Measurements from ENCODE around the gene TSHR.

TSHR gene

GRCh38 chr14:81162941-81163340 is 207.5 kb downstream of the TSHR start:
- TF ChIP-seq ZNF70 (CRISPR knock-in tag; IDR thresholded peaks at IDR 0.05) = no peak
- TF ChIP-seq CSDC2 (CRISPR knock-in tag; IDR thresholded peaks at IDR 0.05) = no peak
- no peak for TF ChIP-seq OSR1 (CRISPR knock-in tag; IDR thresholded peaks at IDR 0.05)
- no peak for TF ChIP-seq RARB (CRISPR knock-in tag; IDR thresholded peaks at IDR 0.05)
- ATAC-seq = no peak

DNA sequence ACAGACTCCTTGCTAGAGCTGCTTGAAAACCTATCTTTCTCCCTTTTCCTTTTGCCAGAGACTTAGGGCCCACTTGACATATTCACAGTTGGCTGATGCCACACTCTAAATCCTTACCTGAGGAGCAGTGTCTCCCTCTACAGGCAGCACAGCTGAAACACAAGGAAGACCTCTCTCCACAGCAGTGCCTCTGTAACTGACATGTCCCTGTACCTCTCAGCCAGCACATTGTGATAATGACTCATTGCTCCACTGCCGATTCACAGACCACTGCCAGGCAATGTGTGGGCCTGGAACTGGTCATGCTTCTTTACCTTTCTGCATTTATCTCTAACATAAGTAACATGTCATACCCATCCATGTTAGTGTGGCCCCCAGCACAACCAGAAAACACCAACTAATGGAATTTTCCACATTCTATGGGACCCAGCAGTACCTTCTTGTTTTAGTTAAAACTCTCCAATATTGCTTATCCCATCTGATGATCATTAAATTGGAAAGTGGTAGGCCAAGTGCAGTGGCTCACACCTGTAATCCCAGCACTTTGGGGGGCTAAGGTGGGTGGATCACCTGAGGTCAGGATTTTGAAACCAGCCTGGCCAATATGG is 208.8 kb downstream of the TSHR start:
- no peak for TF ChIP-seq ZC3H10 (CRISPR knock-in tag; IDR thresholded peaks at IDR 0.05)
- no peak for TF ChIP-seq SNAI2 (CRISPR knock-in tag; IDR thresholded peaks at IDR 0.05)
- TF ChIP-seq ZNF70 (CRISPR knock-in tag; IDR thresholded peaks at IDR 0.05) = no peak
- no peak for TF ChIP-seq ZNF565 (CRISPR knock-in tag; conservative IDR thresholded peaks at IDR 0.05; ENCODE audit: low read depth)
- TF ChIP-seq ARNTL (CRISPR knock-in tag; IDR thresholded peaks at IDR 0.05; ENCODE audit: borderline replicate concordance, low read depth) = no peak
- no peak for TF ChIP-seq BACH2 (CRISPR knock-in tag; IDR thresholded peaks at IDR 0.05; ENCODE audit: borderline replicate concordance)
- TF ChIP-seq ZNF8 (CRISPR knock-in tag; IDR thresholded peaks at IDR 0.05) = no peak
- TF ChIP-seq CSRNP3 (CRISPR knock-in tag; IDR thresholded peaks at IDR 0.05) = no peak
- TF ChIP-seq ISL1 (CRISPR knock-in tag; IDR thresholded peaks at IDR 0.05) = no peak
- TF ChIP-seq PATZ1 (CRISPR knock-in tag; IDR thresholded peaks at IDR 0.05; ENCODE audit: borderline replicate concordance) = no peak
- ATAC-seq = peak; percentile 99

DNA sequence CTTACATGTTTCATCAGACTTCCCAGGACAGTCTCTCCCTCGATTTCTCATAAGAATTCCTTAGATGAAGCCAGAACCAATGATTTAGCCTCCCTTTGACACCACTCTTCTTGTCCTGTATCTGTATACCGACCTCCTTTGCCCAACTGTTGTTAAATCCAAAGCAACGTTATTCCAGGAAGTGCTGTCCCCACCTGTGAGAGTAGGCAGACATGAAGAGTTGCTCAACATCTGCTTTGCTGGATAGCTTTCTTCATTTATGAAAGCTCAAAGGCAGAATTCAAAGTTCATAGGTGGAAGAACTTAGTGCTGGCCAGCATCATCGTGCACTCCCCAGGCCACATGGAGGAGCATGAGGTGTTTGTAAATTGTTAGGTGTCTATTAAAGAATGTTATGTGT is 209.8 kb downstream of the TSHR start:
- TF ChIP-seq ZC3H10 (CRISPR knock-in tag; IDR thresholded peaks at IDR 0.05) (no peak), ZNF8 (CRISPR knock-in tag; IDR thresholded peaks at IDR 0.05) (no peak), TCF4 (CRISPR knock-in tag; IDR thresholded peaks at IDR 0.05; ENCODE audit: borderline replicate concordance) (no peak), BACH2 (CRISPR knock-in tag; IDR thresholded peaks at IDR 0.05; ENCODE audit: borderline replicate concordance) (no peak), POU6F1 (CRISPR knock-in tag; IDR thresholded peaks at IDR 0.05; ENCODE audit: borderline replicate concordance, low read depth) (no peak), PPARA (CRISPR knock-in tag; IDR thresholded peaks at IDR 0.05; ENCODE audit: borderline replicate concordance) (no peak), ESRRG (CRISPR knock-in tag; IDR thresholded peaks at IDR 0.05) (no peak), OSR1 (CRISPR knock-in tag; IDR thresholded peaks at IDR 0.05) (no peak)
- TF ChIP-seq, protein P1, sequence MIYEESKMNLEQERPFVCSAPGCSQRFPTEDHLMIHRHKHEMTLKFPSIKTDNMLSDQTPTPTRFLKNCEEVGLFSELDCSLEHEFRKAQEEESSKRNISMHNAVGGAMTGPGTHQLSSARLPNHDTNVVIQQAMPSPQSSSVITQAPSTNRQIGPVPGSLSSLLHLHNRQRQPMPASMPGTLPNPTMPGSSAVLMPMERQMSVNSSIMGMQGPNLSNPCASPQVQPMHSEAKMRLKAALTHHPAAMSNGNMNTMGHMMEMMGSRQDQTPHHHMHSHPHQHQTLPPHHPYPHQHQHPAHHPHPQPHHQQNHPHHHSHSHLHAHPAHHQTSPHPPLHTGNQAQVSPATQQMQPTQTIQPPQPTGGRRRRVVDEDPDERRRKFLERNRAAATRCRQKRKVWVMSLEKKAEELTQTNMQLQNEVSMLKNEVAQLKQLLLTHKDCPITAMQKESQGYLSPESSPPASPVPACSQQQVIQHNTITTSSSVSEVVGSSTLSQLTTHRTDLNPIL (CRISPR knock-in tag; IDR thresholded peaks at IDR 0.05; ENCODE audit: low read depth) = no peak
- ATAC-seq = no peak

GRCh38 chr14:81166121-81166520 is 210.7 kb downstream of the TSHR start:
- no peak for TF ChIP-seq OSR1 (CRISPR knock-in tag; IDR thresholded peaks at IDR 0.05)
- no peak for TF ChIP-seq PATZ1 (CRISPR knock-in tag; IDR thresholded peaks at IDR 0.05; ENCODE audit: borderline replicate concordance)
- TF ChIP-seq POU6F1 (CRISPR knock-in tag; IDR thresholded peaks at IDR 0.05; ENCODE audit: borderline replicate concordance, low read depth) = no peak
- TF ChIP-seq ARNTL (CRISPR knock-in tag; IDR thresholded peaks at IDR 0.05; ENCODE audit: borderline replicate concordance, low read depth) = no peak
- no peak for TF ChIP-seq CSDC2 (CRISPR knock-in tag; IDR thresholded peaks at IDR 0.05)
- no peak for TF ChIP-seq GLIS3 (CRISPR knock-in tag; IDR thresholded peaks at IDR 0.05)
- TF ChIP-seq CSRNP3 (CRISPR knock-in tag; IDR thresholded peaks at IDR 0.05) = no peak
- no peak for TF ChIP-seq TOX (CRISPR knock-in tag; IDR thresholded peaks at IDR 0.05; ENCODE audit: borderline replicate concordance)
- no peak for TF ChIP-seq BACH2 (CRISPR knock-in tag; IDR thresholded peaks at IDR 0.05; ENCODE audit: borderline replicate concordance)
- no peak for TF ChIP-seq ZNF565 (CRISPR knock-in tag; conservative IDR thresholded peaks at IDR 0.05; ENCODE audit: low read depth)
- TF ChIP-seq PPARA (CRISPR knock-in tag; IDR thresholded peaks at IDR 0.05; ENCODE audit: borderline replicate concordance) = no peak
- no peak for TF ChIP-seq ZFP30 (CRISPR knock-in tag; IDR thresholded peaks at IDR 0.05)
- no peak for TF ChIP-seq ZC3H10 (CRISPR knock-in tag; IDR thresholded peaks at IDR 0.05)
- no peak for ATAC-seq

All from SK-N-SH treated with all-trans-retinoic acid at 6 μM for 48 hours (cell line).